Stimulated activated CD8-positive, alpha-beta memory T cell treated with anti-CD3 and anti-CD28 coated beads, Interleukin-2, amount 100 ng/mL, for 48 hours (primary cell): Measurements from ENCODE around the gene TMEM145.
A peak's percentile ranks its signal among the peaks of the same experiment; 100 is the strongest.
"Not testable (repeated sequence)": the region's sequence is repeated elsewhere in the genome, so short reads cannot be mapped to it uniquely, and the experiment has no call there.

Experiments used
- DNase-seq, 2 donors: peaks; one replicate each; pipeline ENCODE4 v3.0.0-alpha.2; 2020; ENCODE audit warnings: low read depth in 2 of 2

The TMEM145 gene

DNA sequence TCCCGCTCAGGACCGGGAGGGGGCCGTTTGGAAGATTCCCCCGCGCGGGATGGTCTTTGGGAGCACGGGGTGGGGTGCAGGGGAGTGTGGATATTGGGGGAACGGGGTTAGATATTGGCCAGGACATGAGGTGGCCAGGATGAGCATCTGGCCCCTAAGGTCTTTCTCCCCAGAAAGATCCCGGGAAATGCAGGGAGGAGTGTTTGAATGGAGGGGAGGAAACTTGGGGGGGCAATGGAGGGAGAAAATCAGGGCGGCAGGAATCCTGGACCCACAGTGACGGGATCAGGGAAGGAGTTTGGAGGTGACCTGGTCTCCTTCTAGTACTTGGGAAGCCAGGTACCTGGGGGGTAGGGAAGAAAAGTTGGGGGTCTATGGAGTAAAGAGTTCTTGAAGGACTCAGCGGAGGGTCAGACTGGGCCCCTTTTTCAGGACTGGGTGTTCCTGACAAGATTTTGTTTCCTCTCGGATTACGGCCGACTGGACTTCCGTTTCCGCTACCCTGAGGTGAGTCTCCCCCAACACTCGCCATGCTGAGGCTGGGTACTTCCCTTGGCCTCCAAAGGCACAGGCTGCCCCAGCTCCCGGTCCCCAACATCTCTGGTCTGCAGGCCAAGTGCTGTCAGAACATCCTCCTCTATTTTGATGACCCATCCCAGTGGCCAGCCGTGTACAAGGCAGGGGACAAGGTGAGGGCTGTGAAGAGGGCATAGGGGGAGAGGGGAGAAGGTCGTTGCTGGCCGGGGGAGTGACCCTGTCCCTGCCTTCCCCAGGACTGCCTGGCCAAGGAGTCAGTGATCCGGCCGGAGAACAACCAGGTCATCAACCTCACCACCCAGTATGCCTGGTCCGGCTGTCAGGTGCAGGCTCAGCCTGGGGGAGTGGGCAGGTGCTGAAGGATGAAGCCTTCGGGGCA is 989 bp downstream of the TMEM145 start:
- DNase-seq: no peak

- no peak for DNase-seq
These were observed 1.9 kb downstream of the TMEM145 start for GRCh38 chr19:42315024-42315423.

- no peak for DNase-seq
These were observed 3.4 kb downstream of the TMEM145 start for GRCh38 chr19:42316223-42317211.

DNA sequence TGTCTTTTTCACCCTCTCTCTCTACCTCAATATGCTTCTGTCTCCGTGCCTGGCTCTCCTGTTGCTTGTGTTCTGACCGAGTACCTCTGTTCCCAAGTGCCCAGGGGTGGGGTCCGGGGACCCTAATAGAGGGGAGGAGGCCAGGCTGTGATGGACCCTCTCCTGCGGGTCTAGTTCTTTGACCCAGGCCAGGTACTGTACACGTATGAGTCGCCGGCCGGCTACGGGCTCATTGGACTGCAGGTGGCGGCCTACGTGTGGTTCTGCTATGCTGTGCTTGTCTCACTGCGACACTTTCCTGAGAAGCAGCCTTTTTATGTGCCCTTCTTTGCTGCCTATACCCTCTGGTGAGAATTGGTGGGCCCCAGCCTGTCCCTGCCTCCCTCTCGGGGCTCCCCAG is 4.4 kb downstream of the TMEM145 start:
- no peak for DNase-seq

DNA sequence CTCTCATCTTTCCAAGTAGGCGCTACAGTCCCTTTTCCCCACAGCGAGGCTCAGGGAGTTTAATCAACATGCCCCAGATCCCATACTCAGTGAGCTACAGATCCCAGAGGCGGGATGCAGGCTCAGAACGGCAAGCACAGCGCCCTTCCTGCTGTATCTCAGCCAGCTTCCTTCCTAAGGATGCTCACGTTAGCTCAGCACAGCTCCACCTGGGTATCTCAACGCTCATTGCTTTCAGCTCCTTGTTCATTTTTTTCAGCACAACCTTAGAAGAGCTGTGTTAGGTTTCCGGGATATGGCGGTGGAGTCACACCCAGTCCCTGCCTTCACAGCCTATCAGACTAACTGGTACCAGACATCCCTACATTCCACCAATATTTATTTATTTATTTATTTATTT is 9.2 kb downstream of the TMEM145 start:
- DNase-seq: no peak

DNA sequence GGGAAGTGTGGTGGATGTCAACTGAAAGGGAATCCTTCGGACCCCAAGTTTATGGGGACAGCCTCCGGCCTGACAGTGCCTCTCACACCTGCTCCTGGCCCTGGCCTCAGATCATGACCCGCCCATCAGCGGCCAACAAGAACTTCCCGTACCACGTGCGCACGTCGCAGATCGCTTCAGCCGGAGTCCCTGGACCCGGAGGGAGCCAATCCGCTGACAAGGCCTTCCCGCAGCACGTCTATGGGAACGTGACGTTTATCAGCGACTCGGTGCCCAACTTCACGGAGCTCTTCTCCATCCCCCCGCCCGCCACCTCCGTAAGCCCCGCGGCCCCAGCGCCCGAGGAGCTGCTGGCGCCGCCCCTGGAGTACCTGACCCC is 10.4 kb downstream of the TMEM145 start:
- no peak for DNase-seq

- DNase-seq: no peak
These were observed 10.9 kb downstream of the TMEM145 start for GRCh38 chr19:42323852-42324654.

GRCh38 chr19:42324655-42325307 is 11.7 kb downstream of the TMEM145 start:
- no peak for DNase-seq

DNA sequence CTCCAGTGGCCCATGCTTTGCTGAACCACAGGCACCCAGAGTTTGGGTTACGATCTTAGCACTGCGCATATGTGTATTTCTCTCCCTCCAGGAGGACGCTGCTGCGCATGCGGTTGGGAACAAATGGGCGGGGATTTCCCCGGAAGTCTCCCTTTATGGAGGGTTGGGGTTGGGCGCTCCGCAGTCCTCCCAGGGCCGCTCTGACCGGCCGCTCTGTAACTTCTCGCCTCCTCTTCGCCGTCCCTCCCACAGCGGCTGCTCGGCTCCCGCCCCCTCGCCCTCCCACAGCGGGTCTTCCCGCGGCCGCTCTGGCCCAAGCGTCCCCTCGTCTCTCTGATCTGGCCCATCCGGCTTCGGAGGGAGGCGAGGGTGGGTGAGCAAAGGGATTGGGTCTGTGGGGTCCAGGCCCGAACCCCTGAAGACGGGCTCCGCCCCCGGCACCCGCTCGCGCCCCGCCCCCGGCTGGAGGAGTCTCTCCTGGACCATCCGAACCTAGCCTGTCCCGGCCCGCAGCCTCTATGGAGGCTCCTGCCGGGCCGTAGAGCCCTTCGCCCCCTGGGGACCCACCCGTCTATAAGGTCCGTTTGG is 12.3 kb downstream of the TMEM145 start, which contains the start of gene MEGF8:
MEGF8 (plus strand) TSS at position 328 of the 588 bp plus-strand sequence. CDS start 609 bp downstream, outside the sequence.
- peak; percentile 93 to 98 for DNase-seq

DNA sequence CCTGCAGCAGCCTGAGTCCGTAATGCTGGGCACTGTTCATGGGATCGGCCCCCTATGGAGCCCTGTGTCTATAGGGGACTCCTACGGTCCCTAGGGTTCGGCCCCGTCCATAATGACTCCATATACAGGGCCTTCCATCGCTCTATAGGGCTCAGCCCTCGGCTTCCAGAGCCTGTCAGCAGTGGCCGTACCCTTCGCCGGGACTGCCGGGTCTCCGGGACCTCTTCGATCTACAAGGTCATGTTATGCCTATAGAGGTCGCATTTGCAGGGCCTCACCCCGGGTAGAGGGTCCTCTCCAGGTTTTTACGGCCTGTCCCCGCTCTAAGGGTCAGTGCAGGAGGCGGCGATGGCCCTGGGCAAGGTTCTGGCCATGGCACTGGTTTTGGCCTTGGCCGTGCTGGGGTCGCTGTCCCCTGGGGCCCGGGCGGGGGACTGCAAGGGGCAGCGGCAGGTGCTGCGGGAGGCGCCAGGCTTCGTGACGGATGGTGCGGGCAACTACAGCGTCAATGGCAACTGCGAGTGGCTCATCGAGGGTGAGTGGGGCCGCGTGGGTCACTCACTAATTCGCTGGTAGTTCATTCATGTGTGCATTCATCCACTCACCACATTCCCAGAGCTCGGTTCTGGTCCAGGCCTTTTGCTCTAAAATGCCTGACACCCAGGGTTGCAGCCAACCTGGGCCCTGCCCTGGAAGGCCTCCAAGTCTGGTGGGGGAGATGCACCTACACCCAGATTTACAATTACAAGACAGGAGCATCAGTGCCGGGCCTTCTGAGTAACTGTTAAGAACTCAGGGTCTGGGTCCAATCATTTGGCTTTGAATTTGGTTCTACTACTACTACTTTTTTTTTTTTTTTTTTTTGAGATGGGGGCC is 13.0 kb downstream of the TMEM145 start:
- DNase-seq: no peak

GRCh38 chr19:42326969-42327368 is 13.9 kb downstream of the TMEM145 start:
- no peak for DNase-seq

GRCh38 chr19:42327381-42327780 is 14.3 kb downstream of the TMEM145 start:
- no peak for DNase-seq

DNA sequence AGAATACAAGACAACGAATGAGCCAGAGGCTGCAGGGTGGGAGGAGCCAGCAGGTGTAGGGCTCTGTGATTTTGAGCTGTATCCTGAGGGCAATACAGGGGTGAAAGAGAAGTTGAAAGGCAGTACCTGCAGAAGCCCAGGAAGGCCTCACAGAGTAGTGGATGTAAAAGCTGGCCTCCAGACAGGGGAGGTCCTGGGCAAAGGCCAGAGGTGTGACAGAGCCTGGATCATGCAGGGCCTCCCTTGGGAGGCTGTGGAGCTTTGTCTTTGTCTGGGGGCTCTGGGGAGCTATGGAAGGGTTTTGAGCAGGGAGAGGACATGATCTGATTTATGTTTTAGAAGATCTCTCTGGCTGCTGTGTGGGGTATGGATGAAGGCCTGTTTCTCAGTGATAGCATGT is 15.0 kb downstream of the TMEM145 start:
- no peak for DNase-seq

DNA sequence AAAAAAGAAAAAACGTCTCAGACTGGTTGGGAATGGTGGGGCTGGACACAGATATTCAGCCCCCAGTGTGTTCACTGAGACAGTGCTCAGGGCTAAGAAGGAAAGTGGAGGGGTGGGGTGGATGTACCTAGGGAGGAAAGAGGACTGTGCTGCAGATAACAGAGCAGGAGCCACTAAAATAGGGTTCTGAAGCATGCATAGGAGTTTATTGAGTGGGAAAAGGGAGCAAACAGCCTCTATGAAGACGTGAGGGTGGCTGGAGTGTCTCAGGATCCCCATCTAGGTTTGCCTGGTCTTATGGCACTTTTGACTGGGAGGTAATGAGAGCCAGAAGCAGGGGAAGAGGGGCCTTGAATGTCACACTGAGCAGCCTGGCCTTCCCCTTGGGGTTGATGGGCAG is 15.7 kb downstream of the TMEM145 start:
- DNase-seq: no peak

GRCh38 chr19:42330241-42330711 is 17.2 kb downstream of the TMEM145 start:
- no peak for DNase-seq

DNA sequence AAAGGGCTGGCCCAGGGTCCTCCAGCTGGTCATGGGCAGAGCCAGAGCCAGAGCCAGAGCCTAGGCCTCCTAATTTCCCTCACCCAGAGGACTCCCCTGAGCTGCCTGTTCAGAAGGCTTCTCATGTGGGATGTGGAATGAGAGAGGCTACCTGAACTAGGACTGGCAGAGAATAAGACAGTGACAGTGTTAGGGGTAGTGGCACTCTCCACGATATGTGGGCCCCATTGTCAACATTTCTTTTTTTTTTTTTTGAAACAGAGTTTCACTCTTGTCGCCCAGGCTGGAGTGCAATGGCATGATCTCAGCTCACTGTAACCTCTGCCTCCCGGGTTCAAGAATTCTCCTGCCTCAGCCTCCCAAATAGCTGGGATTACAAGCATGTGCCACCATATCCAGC is 18.2 kb downstream of the TMEM145 start:
- not testable (repeated sequence) for DNase-seq

- DNase-seq: no peak
These were observed 18.9 kb downstream of the TMEM145 start for GRCh38 chr19:42332059-42332458.

DNA sequence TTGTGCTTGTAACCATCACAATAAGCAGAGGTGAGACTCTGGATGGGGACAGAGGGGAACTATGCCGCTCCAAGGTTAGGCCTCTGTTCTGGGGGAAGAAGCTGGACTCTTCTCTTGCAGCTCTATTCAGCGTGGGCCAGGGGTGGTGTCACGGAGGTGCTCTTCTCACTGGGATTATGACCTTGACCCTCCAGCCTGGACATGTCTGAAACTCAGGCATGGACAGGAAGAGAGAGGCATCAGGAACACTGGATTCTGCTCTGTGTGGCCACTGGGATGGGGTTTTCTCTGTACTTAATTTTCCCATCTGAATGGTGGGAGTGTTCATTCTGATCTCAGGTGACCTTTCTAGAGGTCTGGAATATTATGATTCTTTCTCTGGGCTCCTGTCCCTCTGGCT is 19.9 kb downstream of the TMEM145 start:
- DNase-seq: no peak

- no peak for DNase-seq
These were observed 21.0 kb downstream of the TMEM145 start for GRCh38 chr19:42333975-42334696.
